GM21360 (cell line): ENCODE measurements around the gene RIMBP3C.
"Not testable (repeated sequence)": the region's sequence is repeated elsewhere in the genome, so short reads cannot be mapped to it uniquely, and the experiment has no call there.

Experiments
- ATAC-seq: cut with Tn5 transposase; IDR thresholded peaks from one replicate; pipeline ENCODE4 v1.9.1; 2021; ENCODE audit warnings: mild to moderate bottlenecking, moderate library complexity; ENCODE audit not compliant: unreplicated experiment

The RIMBP3C gene

GRCh38 chr22:21551361-21551760 is at the start of gene RIMBP3C:
Gene RIMBP3C (minus strand): TSS chr22:21551461. CDS start chr22:21550976, 485 bp downstream.
- ATAC-seq = not testable (repeated sequence)

- no peak for ATAC-seq
These were observed 48.0 kb upstream of the RIMBP3C start for GRCh38 chr22:21599053-21599893.

- ATAC-seq = no peak
These were observed 47.0 kb upstream of the RIMBP3C start for GRCh38 chr22:21598302-21598701.

GRCh38 chr22:21596356-21597135 is 45.3 kb upstream of the RIMBP3C start:
- not testable (repeated sequence) for ATAC-seq

- ATAC-seq = no peak
These were observed 43.7 kb upstream of the RIMBP3C start for GRCh38 chr22:21594865-21595452.

- ATAC-seq = no peak
These were observed 42.4 kb upstream of the RIMBP3C start for GRCh38 chr22:21593406-21594232.

GRCh38 chr22:21592422-21592821 is 41.2 kb upstream of the RIMBP3C start:
- no peak for ATAC-seq

GRCh38 chr22:21591695-21592094 is 40.4 kb upstream of the RIMBP3C start:
- no peak for ATAC-seq

GRCh38 chr22:21590809-21591641 is 39.8 kb upstream of the RIMBP3C start:
- no peak for ATAC-seq

GRCh38 chr22:21589396-21589795 is 38.1 kb upstream of the RIMBP3C start:
- no peak for ATAC-seq

GRCh38 chr22:21587803-21588611 is 36.7 kb upstream of the RIMBP3C start:
- no peak for ATAC-seq

- no peak for ATAC-seq
These were observed 34.1 kb upstream of the RIMBP3C start for GRCh38 chr22:21585389-21585788.

GRCh38 chr22:21582801-21583740 is 31.8 kb upstream of the RIMBP3C start:
- no peak for ATAC-seq

GRCh38 chr22:21581009-21581713 is 29.9 kb upstream of the RIMBP3C start:
- ATAC-seq = not testable (repeated sequence)

- not testable (repeated sequence) for ATAC-seq
These were observed 29.4 kb upstream of the RIMBP3C start for GRCh38 chr22:21580623-21581007.

- ATAC-seq = no peak
These were observed 28.2 kb upstream of the RIMBP3C start for GRCh38 chr22:21579474-21579851.

GRCh38 chr22:21573750-21574494 is 22.7 kb upstream of the RIMBP3C start:
- ATAC-seq = no peak
